Neural cell (in vitro differentiated cells): ENCODE measurements around the gene P2RX6. TPM values are rescaled to one million over a fixed set of nuclear protein-coding genes. Genes with fewer than 3 reads are reported as not detected.

Source experiments
- H2AFZ ChIP-seq: fragments of 200-600, 300-800 bp; sonication (generic), shearing (Covaris generic); 2 replicates; pipeline ENCODE4 v1.6.0; 2014; ENCODE audit warnings: low read depth, mild to moderate bottlenecking, antibody characterized with exemption, low read length, moderate library complexity
- H3F3A ChIP-seq: fragments of 200-600 bp; shearing (Covaris generic); 2 replicates; pipeline ENCODE4 v1.6.1; 2016; ENCODE audit warnings: mild to moderate bottlenecking, moderate library complexity, mixed read lengths, antibody characterized with exemption, low read length; ENCODE audit not compliant: insufficient read depth, poor library complexity, severe bottlenecking
- H3K27ac ChIP-seq: fragments of 200-600, 300-800 bp; sonication (generic), shearing (Covaris generic); 2 replicates; pipeline ENCODE4 v1.5.1; 2014; ENCODE audit warnings: mild to moderate bottlenecking, low read length, moderate library complexity
- H3K27me3 ChIP-seq: fragments of 300-800, 200-600 bp; sonication (generic), shearing (Covaris generic); 2 replicates; pipeline ENCODE4 v1.6.0; 2014; ENCODE audit warnings: mild to moderate bottlenecking, low read depth, low read length, moderate library complexity; ENCODE audit not compliant: insufficient read depth
- H3K36me3 ChIP-seq: fragments of 300-800, 200-600 bp; sonication (generic), shearing (Covaris generic); 2 replicates; pipeline ENCODE4 v1.5.1; 2014; ENCODE audit warnings: mild to moderate bottlenecking, antibody characterized with exemption, low read length, moderate library complexity; ENCODE audit not compliant: insufficient read depth
- H3K4me2 ChIP-seq: fragments of 300-800, 200-600 bp; sonication (generic), shearing (Covaris generic); 2 replicates; pipeline ENCODE4 v1.6.0; 2014; ENCODE audit warnings: mild to moderate bottlenecking, low read length
- H3K4me3 ChIP-seq: fragments of 300-800, 200-600 bp; sonication (generic), shearing (Covaris generic); 2 replicates; pipeline ENCODE4 v1.5.1; 2014; ENCODE audit warnings: mild to moderate bottlenecking, low read length, moderate library complexity
- H3K79me2 ChIP-seq: fragments of 200-600 bp; shearing (Covaris generic); replicated peaks from 2 replicates; pipeline ENCODE4 v1.6.0; 2014; ENCODE audit warnings: mild to moderate bottlenecking, low read length, moderate library complexity; ENCODE audit not compliant: insufficient read depth
- H3K9ac ChIP-seq: fragments of 300-800, 200-600 bp; sonication (generic), shearing (Covaris generic); 2 replicates; pipeline ENCODE4 v1.6.1; 2016; ENCODE audit warnings: mild to moderate bottlenecking, low read length, mixed read lengths
- H3K9me2 ChIP-seq: fragments of 200-600 bp; shearing (Covaris generic); 2 replicates; pipeline ENCODE4 v1.6.1; 2016; ENCODE audit warnings: mild to moderate bottlenecking, low read length, mixed read lengths; ENCODE audit not compliant: insufficient read depth
- H3K9me3 ChIP-seq: fragments of 200-600, 300-800 bp; sonication (generic), shearing (Covaris generic); 2 replicates; pipeline ENCODE4 v1.6.1; 2016; ENCODE audit warnings: mild to moderate bottlenecking, mixed run types, low read length, moderate library complexity, mixed read lengths
- H4K20me1 ChIP-seq: fragments of 200-600 bp; shearing (Covaris generic); 2 replicates; pipeline ENCODE4 v1.6.1; 2016; ENCODE audit warnings: mild to moderate bottlenecking, mixed run types; ENCODE audit not compliant: insufficient read depth
- EP300 ChIP-seq: fragments of 450-650 bp; conservative IDR thresholded peaks from 2 replicates; pipeline ENCODE4 v1.6.1; 2014; ENCODE audit warnings: antibody characterized with exemption, mild to moderate bottlenecking, moderate library complexity; ENCODE audit not compliant: poor library complexity, severe bottlenecking
- EZH2 ChIP-seq: fragments of 200-600, 300-800 bp; shearing (Covaris generic), sonication (generic); IDR thresholded peaks from 2 replicates; pipeline ENCODE4 v1.6.1; 2014; ENCODE audit warnings: antibody characterized with exemption, low read length, borderline replicate concordance, mild to moderate bottlenecking; ENCODE audit not compliant: insufficient read depth, poor library complexity, severe bottlenecking
- POLR2AphosphoS5 ChIP-seq: IDR thresholded peaks from 2 replicates; pipeline ENCODE4 v1.6.1; 2012
- RAD21 ChIP-seq: fragments of 450-650 bp; conservative IDR thresholded peaks from 2 replicates; pipeline ENCODE4 v1.6.1; 2014; ENCODE audit warnings: antibody characterized with exemption, mild to moderate bottlenecking, moderate library complexity
- SMC3 ChIP-seq: fragments of 450-650 bp; conservative IDR thresholded peaks from 2 replicates; pipeline ENCODE4 v1.6.1; 2014; ENCODE audit warnings: antibody characterized with exemption, mild to moderate bottlenecking, moderate library complexity; ENCODE audit not compliant: poor library complexity
- TAF1 ChIP-seq: IDR thresholded peaks from 2 replicates; pipeline ENCODE4 v1.6.1; 2012; ENCODE audit warnings: low read depth
- polyA plus RNA-seq: library from polyadenylated mRNA; depleted of rRNA; stranded (reverse); fragments of >200 nt; gene quantifications from 2 replicates; pipeline ENCODE4 v1.2.3, GENCODE V29; 2014
- TF ChIP-seq, protein P1 (sequence below): fragments of 450-650 bp; IDR thresholded peaks from 2 replicates; pipeline ENCODE4 v1.5.1; 2014; ENCODE audit warnings: antibody characterized with exemption, mild to moderate bottlenecking, moderate library complexity; ENCODE audit not compliant: poor library complexity, severe bottlenecking
- TF ChIP-seq, protein P2 (sequence below): IDR thresholded peaks from 2 replicates; pipeline ENCODE4 v1.6.1; 2012; ENCODE audit warnings: borderline replicate concordance

P2RX6 gene
- polyA plus RNA-seq, 1 donor from 2014 or later = 0.17 TPM

- H3K79me2 ChIP-seq = peaks cover 3% of the 10 kb centered on the region
Measured at GRCh38 chr22:20996598-20997535, 18.1 kb upstream of the P2RX6 start.

DNA sequence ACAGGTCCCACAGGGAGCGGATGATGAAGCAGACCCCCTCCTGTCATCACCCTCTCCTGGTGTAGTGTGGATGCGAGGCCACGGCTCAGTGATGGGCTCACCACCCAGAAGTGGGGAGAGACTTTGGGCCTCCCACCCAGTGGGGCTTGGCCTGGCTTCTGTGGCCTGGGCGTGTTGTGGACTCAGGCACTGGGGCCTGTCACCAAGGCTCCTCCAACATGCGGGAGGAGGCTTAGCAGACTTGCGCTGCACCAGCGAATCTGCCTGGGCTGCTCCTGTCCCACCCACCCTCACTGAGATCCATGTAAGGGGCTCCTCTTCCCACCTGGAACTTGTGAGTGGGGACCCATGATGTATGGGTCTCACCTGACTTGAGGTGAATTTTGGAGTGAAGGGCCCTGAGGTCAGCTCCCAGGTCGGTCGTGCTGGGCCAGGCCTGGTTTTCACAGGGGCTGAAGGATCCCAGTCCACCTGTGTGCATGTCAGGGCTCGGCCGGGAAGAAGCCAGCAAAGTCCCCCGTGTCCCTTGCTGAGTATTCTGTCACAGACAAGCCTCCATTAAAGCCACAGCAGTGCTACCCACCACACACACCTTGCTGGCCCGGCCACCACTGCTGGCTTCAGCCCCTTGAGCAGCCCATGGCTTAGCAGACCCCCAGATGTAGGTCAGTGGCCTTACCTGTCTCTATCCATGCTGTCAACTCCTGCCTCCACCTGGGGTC lies 17.3 kb upstream of the P2RX6 start:
- Histone ChIP-seq H3K4me3 (no peak overlapping the region), H3K4me2 (no peak overlapping the region), H3K27ac (no peak overlapping the region), H3K9me3 (no peaks in the 10 kb centered on the region), H3K9me2 (no peaks in the 10 kb centered on the region), H3K36me3 (no peaks in the 10 kb centered on the region), H3K27me3 (no peaks in the 10 kb centered on the region), H3K79me2 (peaks cover 3% of the 10 kb centered on the region), H2AFZ (no peak overlapping the region), H3K9ac (no peak overlapping the region), H4K20me1 (no peaks in the 10 kb centered on the region), H3F3A (no peaks in the 10 kb centered on the region)
- TF ChIP-seq RAD21 = no peak
- TF ChIP-seq EZH2 = no peak
- TF ChIP-seq EP300 = no peak
- TF ChIP-seq, protein P1, sequence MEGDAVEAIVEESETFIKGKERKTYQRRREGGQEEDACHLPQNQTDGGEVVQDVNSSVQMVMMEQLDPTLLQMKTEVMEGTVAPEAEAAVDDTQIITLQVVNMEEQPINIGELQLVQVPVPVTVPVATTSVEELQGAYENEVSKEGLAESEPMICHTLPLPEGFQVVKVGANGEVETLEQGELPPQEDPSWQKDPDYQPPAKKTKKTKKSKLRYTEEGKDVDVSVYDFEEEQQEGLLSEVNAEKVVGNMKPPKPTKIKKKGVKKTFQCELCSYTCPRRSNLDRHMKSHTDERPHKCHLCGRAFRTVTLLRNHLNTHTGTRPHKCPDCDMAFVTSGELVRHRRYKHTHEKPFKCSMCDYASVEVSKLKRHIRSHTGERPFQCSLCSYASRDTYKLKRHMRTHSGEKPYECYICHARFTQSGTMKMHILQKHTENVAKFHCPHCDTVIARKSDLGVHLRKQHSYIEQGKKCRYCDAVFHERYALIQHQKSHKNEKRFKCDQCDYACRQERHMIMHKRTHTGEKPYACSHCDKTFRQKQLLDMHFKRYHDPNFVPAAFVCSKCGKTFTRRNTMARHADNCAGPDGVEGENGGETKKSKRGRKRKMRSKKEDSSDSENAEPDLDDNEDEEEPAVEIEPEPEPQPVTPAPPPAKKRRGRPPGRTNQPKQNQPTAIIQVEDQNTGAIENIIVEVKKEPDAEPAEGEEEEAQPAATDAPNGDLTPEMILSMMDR = no peak
- no peak for TF ChIP-seq SMC3
- no peak for TF ChIP-seq POLR2AphosphoS5
- TF ChIP-seq TAF1 = no peak
- TF ChIP-seq, protein P2, sequence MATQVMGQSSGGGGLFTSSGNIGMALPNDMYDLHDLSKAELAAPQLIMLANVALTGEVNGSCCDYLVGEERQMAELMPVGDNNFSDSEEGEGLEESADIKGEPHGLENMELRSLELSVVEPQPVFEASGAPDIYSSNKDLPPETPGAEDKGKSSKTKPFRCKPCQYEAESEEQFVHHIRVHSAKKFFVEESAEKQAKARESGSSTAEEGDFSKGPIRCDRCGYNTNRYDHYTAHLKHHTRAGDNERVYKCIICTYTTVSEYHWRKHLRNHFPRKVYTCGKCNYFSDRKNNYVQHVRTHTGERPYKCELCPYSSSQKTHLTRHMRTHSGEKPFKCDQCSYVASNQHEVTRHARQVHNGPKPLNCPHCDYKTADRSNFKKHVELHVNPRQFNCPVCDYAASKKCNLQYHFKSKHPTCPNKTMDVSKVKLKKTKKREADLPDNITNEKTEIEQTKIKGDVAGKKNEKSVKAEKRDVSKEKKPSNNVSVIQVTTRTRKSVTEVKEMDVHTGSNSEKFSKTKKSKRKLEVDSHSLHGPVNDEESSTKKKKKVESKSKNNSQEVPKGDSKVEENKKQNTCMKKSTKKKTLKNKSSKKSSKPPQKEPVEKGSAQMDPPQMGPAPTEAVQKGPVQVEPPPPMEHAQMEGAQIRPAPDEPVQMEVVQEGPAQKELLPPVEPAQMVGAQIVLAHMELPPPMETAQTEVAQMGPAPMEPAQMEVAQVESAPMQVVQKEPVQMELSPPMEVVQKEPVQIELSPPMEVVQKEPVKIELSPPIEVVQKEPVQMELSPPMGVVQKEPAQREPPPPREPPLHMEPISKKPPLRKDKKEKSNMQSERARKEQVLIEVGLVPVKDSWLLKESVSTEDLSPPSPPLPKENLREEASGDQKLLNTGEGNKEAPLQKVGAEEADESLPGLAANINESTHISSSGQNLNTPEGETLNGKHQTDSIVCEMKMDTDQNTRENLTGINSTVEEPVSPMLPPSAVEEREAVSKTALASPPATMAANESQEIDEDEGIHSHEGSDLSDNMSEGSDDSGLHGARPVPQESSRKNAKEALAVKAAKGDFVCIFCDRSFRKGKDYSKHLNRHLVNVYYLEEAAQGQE = no peak

More at GRCh38 chr22:20996598-20997535, 18.1 kb upstream of the P2RX6 start:
- Histone ChIP-seq H3K27ac (no peak overlapping the region), H3K4me3 (no peak overlapping the region), H3K4me2 (no peak overlapping the region), H3K9me3 (no peaks in the 10 kb centered on the region), H3K27me3 (no peaks in the 10 kb centered on the region), H3K9ac (no peak overlapping the region), H3F3A (no peaks in the 10 kb centered on the region), H3K36me3 (no peaks in the 10 kb centered on the region), H2AFZ (no peak overlapping the region), H3K9me2 (no peaks in the 10 kb centered on the region), H4K20me1 (no peaks in the 10 kb centered on the region)
- TF ChIP-seq SMC3 = no peak
